H54 (cell line): ENCODE results near the gene ALOX5.

Experiments used
- DNase-seq: peaks from one replicate; pipeline ENCODE4 v3.0.0; 2011; ENCODE audit warnings: low spot score, mixed read lengths; ENCODE audit not compliant: insufficient read length
- FAIRE-seq: peaks from 3 replicates; lab custom pipeline; 2011; peaks lifted over from hg19 to GRCh38; lab: Jason Lieb, UNC
- POLR2A ChIP-seq: IDR thresholded peaks from 2 replicates; pipeline ENCODE4 v1.6.1; 2011; ENCODE audit warnings: low read depth, mild to moderate bottlenecking, low read length

ALOX5 gene

GRCh38 chr10:45429790-45430189 lies 55.8 kb downstream of the ALOX5 start:
- no peak for TF ChIP-seq POLR2A
- DNase-seq, result no peak
- no peak for FAIRE-seq

- no peak for TF ChIP-seq POLR2A
- no peak for DNase-seq
- FAIRE-seq, result no peak
Observed at GRCh38 chr10:45432113-45432512, 58.1 kb downstream of the ALOX5 start.

- DNase-seq (no peak), FAIRE-seq (no peak)
- TF ChIP-seq POLR2A, result no peak
Observed at GRCh38 chr10:45432700-45433472, 58.9 kb downstream of the ALOX5 start.

- TF ChIP-seq POLR2A, result no peak
- no peak for FAIRE-seq
- DNase-seq, result no peak
Observed at GRCh38 chr10:45433716-45434469, 59.9 kb downstream of the ALOX5 start.

GRCh38 chr10:45437587-45438465 lies 63.8 kb downstream of the ALOX5 start:
- TF ChIP-seq POLR2A, result no peak
- no peak for DNase-seq
- no peak for FAIRE-seq

GRCh38 chr10:45438466-45439090 lies 64.6 kb downstream of the ALOX5 start:
- DNase-seq (no peak), FAIRE-seq (no peak)
- TF ChIP-seq POLR2A, result no peak

- no peak for DNase-seq
- no peak for TF ChIP-seq POLR2A
- no peak for FAIRE-seq
Observed at GRCh38 chr10:45439365-45439764, 65.3 kb downstream of the ALOX5 start.

- TF ChIP-seq POLR2A, result no peak
- DNase-seq, result no peak
- no peak for FAIRE-seq
Observed at GRCh38 chr10:45439873-45440272, 65.9 kb downstream of the ALOX5 start.

- no peak for TF ChIP-seq POLR2A
- DNase-seq (no peak), FAIRE-seq (no peak)
Observed at GRCh38 chr10:45440511-45441062, 66.6 kb downstream of the ALOX5 start.

GRCh38 chr10:45441239-45442190 lies 67.5 kb downstream of the ALOX5 start:
- FAIRE-seq (no peak), DNase-seq (no peak)
- no peak for TF ChIP-seq POLR2A

- no peak for DNase-seq
- FAIRE-seq, result no peak
- no peak for TF ChIP-seq POLR2A
Observed at GRCh38 chr10:45442251-45442650, 68.2 kb downstream of the ALOX5 start.

- no peak for TF ChIP-seq POLR2A
- DNase-seq (no peak), FAIRE-seq (no peak)
Observed at GRCh38 chr10:45442662-45443061, 68.6 kb downstream of the ALOX5 start.
